Measurements from ENCODE around the gene MEGF10. TPM values are rescaled to one million over a fixed set of nuclear protein-coding genes. Genes with fewer than 3 reads are reported as not detected.
"Not testable (repeated sequence)": the region's sequence is repeated elsewhere in the genome, so short reads cannot be mapped to it uniquely, and the experiment has no call there.

Gene MEGF10
- total RNA-seq, 2 experiments from 2014 or later = not detected

DNA sequence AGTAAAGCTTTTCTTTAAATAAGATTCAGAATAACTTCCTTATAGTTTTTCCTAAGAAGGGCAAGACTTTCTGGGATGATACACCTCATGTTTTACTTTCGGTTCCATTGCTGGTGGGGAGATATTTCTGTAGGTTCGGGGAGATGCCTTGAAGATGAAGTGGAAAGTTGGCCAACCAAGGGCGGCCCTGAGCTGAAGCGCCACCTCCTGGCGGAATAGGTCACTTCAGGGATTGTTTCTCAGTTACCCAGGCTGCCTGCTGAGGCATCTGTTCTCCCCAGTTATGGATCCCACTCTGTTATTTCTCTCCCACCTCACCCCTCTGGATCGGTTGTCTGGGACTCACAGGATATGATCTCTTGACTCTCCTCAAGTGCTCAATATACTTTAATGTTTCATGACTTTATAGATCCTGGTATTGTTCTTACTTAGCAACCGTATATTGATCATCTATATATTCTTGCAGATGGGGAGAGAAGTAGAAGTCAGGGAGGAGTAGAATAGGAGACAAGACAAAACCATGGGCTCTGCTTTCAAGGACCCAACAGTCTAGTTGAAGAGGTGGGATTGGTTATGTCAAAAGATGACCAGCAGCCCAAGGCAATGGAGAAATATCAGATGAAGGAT lies 23.4 kb downstream of the MEGF10 start:
- DNase-seq (peak; percentile 83), ATAC-seq (peak; percentile 64)
- no peaks in the 10 kb centered on the region for H3K9me3 Mint-ChIP-seq (ENCODE audit: low read depth)
- H3K4me3 Mint-ChIP-seq = no peak overlapping the region
- H3K27ac Mint-ChIP-seq = no peak overlapping the region
- POLR2A ChIA-PET = no interaction called here
- intact Hi-C loops (cut with DNase I, micrococcal nuclease) = loop anchor here (1.0 to 10.0 kb wide), 5 partner anchors 24 to 658 kb away; partner anchors contain the start of gene MEGF10 (in 1 of the 2)
- H3K36me3 Mint-ChIP-seq (ENCODE audit: low read depth) = no peaks in the 10 kb centered on the region
- CTCF ChIA-PET = interaction anchor here (0.7 to 3.6 kb wide), 13 partner anchors 8 to 656 kb away, joined by 3 to 14 read pairs (median 3); no protein-coding TSS in a partner anchor
- peaks cover 2% of the 10 kb centered on the region for H3K4me1 Mint-ChIP-seq
- H3K27me3 Mint-ChIP-seq = peaks cover 9% of the 10 kb centered on the region

DNA sequence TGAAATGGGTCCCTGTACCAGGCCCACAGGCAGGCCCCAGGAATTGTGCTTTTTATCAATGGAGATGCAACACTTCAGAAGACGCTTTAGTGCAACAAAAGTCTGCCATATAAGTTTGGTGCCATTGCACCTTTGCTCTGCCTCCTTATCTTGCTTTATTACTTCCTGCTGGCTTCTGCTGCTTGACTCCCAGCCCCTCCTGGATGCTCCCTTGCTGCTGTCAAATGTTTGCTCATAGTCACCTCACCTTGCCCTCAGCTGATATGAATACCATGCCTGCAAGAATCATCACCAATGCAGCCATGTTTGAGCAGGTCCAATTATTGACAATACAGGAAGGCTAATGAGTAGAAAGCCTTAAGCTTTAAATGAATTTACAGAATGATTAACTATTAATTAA lies 25.4 kb downstream of the MEGF10 start:
- H3K27ac Mint-ChIP-seq = no peak overlapping the region
- no peaks in the 10 kb centered on the region for H3K36me3 Mint-ChIP-seq (ENCODE audit: low read depth)
- CTCF ChIA-PET = interaction anchor here (0.8 to 3.6 kb wide), 5 partner anchors 10 to 292 kb away, joined by 3 to 14 read pairs (median 3); no protein-coding TSS in a partner anchor
- H3K27me3 Mint-ChIP-seq = peaks cover 9% of the 10 kb centered on the region
- no peak for DNase-seq
- intact Hi-C loops (cut with DNase I, micrococcal nuclease) = loop anchor here in 1 of 2 experiments (10.0 kb wide), 2 partner anchors 351 to 461 kb away; no protein-coding TSS in a partner anchor
- no peak overlapping the region for H3K4me3 Mint-ChIP-seq
- H3K4me1 Mint-ChIP-seq = peaks cover 11% of the 10 kb centered on the region
- no peaks in the 10 kb centered on the region for H3K9me3 Mint-ChIP-seq (ENCODE audit: low read depth)
- no peak for ATAC-seq
- POLR2A ChIA-PET = interaction anchor here (0.5 kb wide), 1 partner anchor 374 kb away, joined by 3 read pairs; no protein-coding TSS in a partner anchor

DNA sequence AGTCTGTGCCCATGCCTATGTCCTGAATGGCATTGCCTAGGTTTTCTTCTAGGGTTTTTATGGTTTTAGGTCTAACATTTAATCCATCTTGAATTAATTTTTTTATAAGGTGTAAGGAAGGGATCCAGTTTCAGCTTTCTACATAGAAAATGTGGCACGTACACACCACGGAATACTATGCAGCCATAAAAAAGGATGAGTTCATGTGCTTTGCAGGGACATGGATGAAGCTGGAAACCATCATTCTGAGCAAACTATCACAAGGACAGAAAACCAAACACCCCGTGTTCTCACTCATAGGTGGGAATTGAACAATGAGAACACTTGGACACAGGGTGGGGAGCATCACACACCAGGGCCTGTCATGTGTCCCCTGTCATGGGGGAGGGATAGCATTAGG lies 26.8 kb downstream of the MEGF10 start:
- intact Hi-C loops (cut with DNase I, micrococcal nuclease) = loop anchor here in 1 of 2 experiments (10.0 kb wide), 2 partner anchors 353 to 463 kb away; no protein-coding TSS in a partner anchor
- ATAC-seq; H3K27ac Mint-ChIP-seq; H3K4me3 Mint-ChIP-seq; H3K27me3 Mint-ChIP-seq; DNase-seq; H3K9me3 Mint-ChIP-seq (ENCODE audit: low read depth); H3K36me3 Mint-ChIP-seq (ENCODE audit: low read depth); POLR2A ChIA-PET: not testable (repeated sequence)
- CTCF ChIA-PET = interaction anchor here (1.2 kb wide), 1 partner anchor 89 kb away, joined by 3 read pairs; no protein-coding TSS in a partner anchor
- H3K4me1 Mint-ChIP-seq = peaks cover 11% of the 10 kb centered on the region

DNA sequence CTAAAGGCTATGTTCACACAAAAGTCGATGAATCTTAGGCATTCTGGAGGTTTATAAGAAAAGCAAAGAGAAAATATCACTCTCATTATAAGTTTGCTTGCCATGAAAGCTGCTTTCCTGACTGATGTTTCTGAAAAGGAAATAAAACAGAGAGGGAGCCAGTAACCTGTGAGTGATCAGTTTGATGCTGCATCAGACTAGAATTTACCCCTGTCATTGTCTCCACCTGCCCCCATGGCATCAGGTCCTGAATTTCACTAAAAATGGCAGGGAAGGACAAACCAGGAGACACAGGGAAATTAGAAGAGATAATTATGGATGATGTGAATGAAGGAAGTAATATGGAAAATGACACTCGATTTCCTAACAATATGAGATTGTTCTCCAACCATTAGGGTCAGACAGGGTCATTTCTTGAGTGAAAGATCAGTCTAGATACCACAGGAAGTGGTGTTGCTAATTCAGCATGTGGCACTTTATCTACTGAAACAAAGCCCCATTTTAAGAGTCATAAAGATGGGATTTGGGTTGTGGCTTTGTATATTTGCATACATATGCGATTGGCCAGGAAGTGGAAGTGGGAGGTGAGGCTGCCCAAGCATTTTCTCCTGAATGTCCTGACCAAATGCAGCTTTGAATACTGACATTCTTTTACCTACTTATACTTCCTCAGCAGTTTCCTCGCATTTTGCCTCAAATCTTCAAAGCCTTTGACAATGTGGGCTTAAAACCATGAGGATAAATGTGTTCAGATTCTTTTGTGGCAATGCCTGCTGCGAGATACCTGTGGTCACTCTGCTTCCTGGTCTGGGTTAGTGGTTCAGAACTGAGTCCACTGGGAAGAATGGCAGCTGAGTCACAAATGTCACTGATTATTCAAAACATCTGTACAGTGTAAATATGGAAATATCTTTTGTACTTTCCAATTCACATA lies 29.7 kb downstream of the MEGF10 start:
- H3K27me3 Mint-ChIP-seq = peaks cover 7% of the 10 kb centered on the region
- ATAC-seq (peak; percentile 85), DNase-seq (peak; percentile 25)
- POLR2A ChIA-PET = no interaction called here
- no peaks in the 10 kb centered on the region for H3K36me3 Mint-ChIP-seq (ENCODE audit: low read depth)
- CTCF ChIA-PET = interaction anchor here (0.6 to 0.9 kb wide), 3 partner anchors 8 to 720 kb away, joined by 3 to 4 read pairs (median 3); no protein-coding TSS in a partner anchor
- intact Hi-C loops (cut with DNase I, micrococcal nuclease) = no loop called here
- peaks cover 8% of the 10 kb centered on the region for H3K4me1 Mint-ChIP-seq
- no peaks in the 10 kb centered on the region for H3K9me3 Mint-ChIP-seq (ENCODE audit: low read depth)
- no peak overlapping the region for H3K27ac Mint-ChIP-seq
- H3K4me3 Mint-ChIP-seq = no peak overlapping the region

DNA sequence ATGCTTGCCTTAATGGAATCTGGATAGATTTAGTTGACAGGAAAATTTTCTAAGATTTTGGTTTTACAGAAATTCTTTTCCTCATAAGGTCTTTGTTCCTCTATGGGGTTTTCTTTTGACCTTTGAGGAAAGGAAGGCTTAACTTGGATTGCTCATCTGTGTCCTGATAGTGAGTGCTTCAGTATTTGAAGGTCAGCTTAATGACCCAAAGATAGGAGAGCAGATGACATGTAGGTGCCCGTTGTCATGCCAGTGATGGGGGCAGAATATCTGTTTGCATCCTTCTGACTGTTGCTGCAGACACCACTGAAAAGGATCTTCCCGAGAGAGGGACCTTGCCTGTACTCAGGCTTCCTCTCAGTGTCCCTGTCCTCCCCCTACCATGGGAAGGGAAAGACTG lies 30.9 kb downstream of the MEGF10 start:
- peaks cover 7% of the 10 kb centered on the region for H3K27me3 Mint-ChIP-seq
- H3K27ac Mint-ChIP-seq = no peak overlapping the region
- no peak overlapping the region for H3K4me3 Mint-ChIP-seq
- H3K9me3 Mint-ChIP-seq (ENCODE audit: low read depth) = no peaks in the 10 kb centered on the region
- ATAC-seq = no peak
- H3K4me1 Mint-ChIP-seq = peaks cover 8% of the 10 kb centered on the region
- intact Hi-C loops (cut with DNase I, micrococcal nuclease) = no loop called here
- ChIA-PET POLR2A (no interaction called here), CTCF (interaction anchor here (0.8 kb wide), 2 partner anchors 172 to 512 kb away, joined by 4 read pairs; no protein-coding TSS in a partner anchor)
- H3K36me3 Mint-ChIP-seq (ENCODE audit: low read depth) = no peaks in the 10 kb centered on the region
- no peak for DNase-seq

DNA sequence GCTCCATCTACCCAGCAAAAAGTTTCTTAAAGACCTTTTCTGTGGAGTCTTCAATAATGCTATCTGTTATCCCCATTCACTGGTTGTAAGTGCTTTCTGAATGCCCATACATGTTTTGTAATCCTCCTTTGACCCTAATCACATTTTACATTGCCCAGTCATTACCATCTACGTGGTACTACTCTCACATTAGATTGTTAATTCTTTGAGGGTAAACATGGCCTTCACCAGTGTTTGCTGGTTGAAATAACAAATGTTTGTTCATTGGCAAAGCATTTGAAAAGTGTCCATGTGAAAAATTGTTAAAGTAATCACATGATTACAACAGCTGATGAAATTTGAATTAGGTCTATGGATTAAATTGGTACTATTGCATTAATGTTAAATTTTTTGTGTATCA lies 31.8 kb downstream of the MEGF10 start:
- H3K9me3 Mint-ChIP-seq (ENCODE audit: low read depth) = no peaks in the 10 kb centered on the region
- H3K27ac Mint-ChIP-seq = no peak overlapping the region
- no peak overlapping the region for H3K4me3 Mint-ChIP-seq
- peaks cover 8% of the 10 kb centered on the region for H3K4me1 Mint-ChIP-seq
- peaks cover 2% of the 10 kb centered on the region for H3K27me3 Mint-ChIP-seq
- CTCF ChIA-PET = interaction anchor here (0.8 kb wide), 1 partner anchor 171 kb away, joined by 4 read pairs; no protein-coding TSS in a partner anchor
- DNase-seq = no peak
- POLR2A ChIA-PET = no interaction called here
- H3K36me3 Mint-ChIP-seq (ENCODE audit: low read depth) = no peaks in the 10 kb centered on the region
- intact Hi-C loops (cut with DNase I, micrococcal nuclease) = no loop called here
- no peak for ATAC-seq

DNA sequence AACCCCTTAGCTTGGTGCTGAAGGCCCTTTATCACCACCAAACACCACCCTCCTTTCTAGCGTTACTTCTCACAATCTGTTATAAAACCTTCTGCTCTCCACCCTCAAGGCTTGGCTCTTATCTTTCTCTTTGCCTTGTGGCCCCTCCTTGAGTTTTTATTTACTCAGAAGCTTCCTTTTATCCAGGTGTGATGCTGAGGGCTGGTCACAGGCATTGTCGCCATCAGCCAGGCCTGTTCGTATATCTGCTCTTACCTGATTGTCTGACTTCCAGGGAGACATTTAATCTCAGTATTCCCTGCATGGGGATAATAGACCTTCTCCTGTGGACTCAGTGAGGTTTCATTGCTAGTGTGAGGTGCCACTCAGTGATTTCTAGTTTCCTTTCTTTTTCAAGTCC lies 34.2 kb downstream of the MEGF10 start:
- DNase-seq (no peak), ATAC-seq (no peak)
- Mint-ChIP-seq H3K9me3 (ENCODE audit: low read depth) (no peaks in the 10 kb centered on the region), H3K36me3 (ENCODE audit: low read depth) (no peaks in the 10 kb centered on the region), H3K4me3 (no peak overlapping the region), H3K27me3 (no peaks in the 10 kb centered on the region), H3K4me1 (peaks cover 8% of the 10 kb centered on the region), H3K27ac (no peak overlapping the region)
- ChIA-PET CTCF (interaction anchor here (1.2 to 3.0 kb wide), 2 partner anchors 11 to 169 kb away, joined by 3 to 11 read pairs; no protein-coding TSS in a partner anchor), POLR2A (no interaction called here)
- intact Hi-C loops (cut with DNase I, micrococcal nuclease) = no loop called here

DNA sequence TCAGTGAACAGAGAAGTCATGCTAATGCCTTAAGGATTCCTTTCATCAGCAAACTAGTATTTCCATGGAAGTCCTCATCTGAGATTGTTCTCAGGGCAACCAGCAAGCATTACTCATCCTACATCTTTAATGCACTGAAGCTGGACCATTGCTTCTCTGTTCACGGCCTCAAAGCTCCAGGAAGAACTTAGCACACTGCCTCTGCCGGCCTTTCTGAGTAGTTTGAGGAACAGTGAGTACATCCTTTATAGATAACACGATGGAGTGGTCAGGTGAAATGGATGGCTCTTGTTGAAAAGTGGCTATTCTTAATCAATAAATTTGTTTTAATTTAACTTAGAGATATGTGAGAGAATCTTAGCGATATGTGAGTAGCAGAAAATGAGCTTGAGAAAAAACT lies 35.8 kb downstream of the MEGF10 start:
- Mint-ChIP-seq H3K27me3 (peaks cover 7% of the 10 kb centered on the region), H3K36me3 (ENCODE audit: low read depth) (no peaks in the 10 kb centered on the region), H3K9me3 (ENCODE audit: low read depth) (no peaks in the 10 kb centered on the region), H3K4me1 (no peaks in the 10 kb centered on the region), H3K4me3 (no peak overlapping the region), H3K27ac (no peak overlapping the region)
- ChIA-PET CTCF (interaction anchor here (0.5 to 0.9 kb wide), 2 partner anchors 13 to 726 kb away, joined by 3 read pairs; no protein-coding TSS in a partner anchor), POLR2A (no interaction called here)
- intact Hi-C loops (cut with DNase I, micrococcal nuclease) = no loop called here
- ATAC-seq (no peak), DNase-seq (no peak)

DNA sequence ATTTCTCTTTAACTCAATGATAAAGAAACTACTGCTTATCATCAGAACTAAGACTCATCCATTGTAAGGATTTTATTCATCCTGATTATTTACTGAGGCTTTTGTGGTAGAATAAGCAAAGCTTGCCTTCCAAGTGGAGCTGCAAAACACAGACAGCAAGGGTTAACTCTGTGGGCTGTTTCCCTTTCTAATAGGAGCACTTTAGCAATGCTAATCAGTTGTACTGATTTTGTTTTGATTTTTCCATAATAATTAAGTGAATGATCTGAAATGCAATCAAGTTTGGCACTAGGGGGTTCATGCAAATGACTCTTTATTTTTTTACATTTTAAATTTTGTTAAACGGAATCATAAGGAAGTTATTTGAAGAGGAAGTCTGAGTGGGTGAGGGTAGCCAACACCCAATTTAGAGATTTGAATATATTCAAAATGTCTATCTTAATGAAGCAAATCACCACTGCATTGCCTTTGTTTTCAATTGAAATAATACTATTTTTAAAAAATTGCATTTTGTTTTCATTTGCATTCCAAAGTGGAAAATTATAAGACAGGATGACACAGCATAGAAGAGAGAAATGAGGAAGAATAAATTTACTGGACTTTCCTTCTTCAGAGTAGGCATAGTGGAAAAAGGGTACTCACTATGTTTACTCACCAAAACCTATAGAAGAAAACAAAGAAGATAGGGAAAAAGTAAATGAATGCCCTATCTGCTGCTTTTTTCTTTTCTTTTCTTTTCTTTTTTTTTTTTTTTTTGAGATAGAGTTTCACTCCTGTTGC lies 36.6 kb downstream of the MEGF10 start:
- Mint-ChIP-seq H3K27me3 (peaks cover 11% of the 10 kb centered on the region), H3K36me3 (ENCODE audit: low read depth) (no peaks in the 10 kb centered on the region), H3K4me3 (no peak overlapping the region), H3K4me1 (no peaks in the 10 kb centered on the region), H3K9me3 (ENCODE audit: low read depth) (no peaks in the 10 kb centered on the region), H3K27ac (no peak overlapping the region)
- DNase-seq = no peak
- intact Hi-C loops (cut with DNase I, micrococcal nuclease) = no loop called here
- ChIA-PET POLR2A (no interaction called here), CTCF (interaction anchor here (0.6 to 0.9 kb wide), 2 partner anchors 13 to 65 kb away, joined by 3 read pairs; no protein-coding TSS in a partner anchor)
- no peak for ATAC-seq

DNA sequence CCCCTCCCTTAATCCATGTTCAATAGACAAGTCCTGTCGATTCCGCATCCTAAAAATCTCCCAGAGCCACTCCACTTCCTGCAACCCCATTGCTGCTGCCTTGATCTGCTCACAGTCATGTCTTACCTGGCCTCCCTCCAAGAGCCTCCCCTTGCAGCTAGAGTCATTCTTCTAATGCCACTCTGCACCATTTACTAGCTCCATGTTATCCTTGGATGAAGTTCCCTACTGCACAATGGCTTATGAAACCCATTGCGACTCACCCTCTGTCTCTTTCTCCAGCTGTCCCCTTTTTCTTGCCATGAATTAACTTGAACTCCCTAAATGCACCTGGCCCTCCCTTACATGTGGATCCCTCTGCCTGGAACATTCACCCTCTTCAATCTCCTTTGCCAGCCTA lies 39.5 kb downstream of the MEGF10 start:
- CTCF ChIA-PET = interaction anchor here (1.1 kb wide), 1 partner anchor 10 kb away, joined by 4 read pairs; no protein-coding TSS in a partner anchor
- no peak overlapping the region for H3K4me3 Mint-ChIP-seq

More for the DNA sequence above, 39.5 kb downstream of the MEGF10 start:
- no peaks in the 10 kb centered on the region for H3K9me3 Mint-ChIP-seq (ENCODE audit: low read depth)
- H3K27ac Mint-ChIP-seq = no peak overlapping the region
- H3K36me3 Mint-ChIP-seq (ENCODE audit: low read depth) = no peaks in the 10 kb centered on the region
- POLR2A ChIA-PET = no interaction called here
- ATAC-seq = no peak
- DNase-seq = no peak
- no peaks in the 10 kb centered on the region for H3K4me1 Mint-ChIP-seq
- peaks cover 19% of the 10 kb centered on the region for H3K27me3 Mint-ChIP-seq
- intact Hi-C loops (cut with DNase I, micrococcal nuclease) = no loop called here

Measured in activated CD4-positive, alpha-beta T cell treated with anti-CD3 and anti-CD28 coated beads for 36 hours (primary cell).